Measurements from ENCODE around the gene EHBP1L1.

EHBP1L1 gene

GRCh38 chr11:65571940-65572339, 3.9 kb upstream of the EHBP1L1 start:
- peak overlapping the region; percentile 100 for H3K4me3 ChIP-seq (ENCODE audit: low read depth, low read length)
- TF ChIP-seq, protein P1, sequence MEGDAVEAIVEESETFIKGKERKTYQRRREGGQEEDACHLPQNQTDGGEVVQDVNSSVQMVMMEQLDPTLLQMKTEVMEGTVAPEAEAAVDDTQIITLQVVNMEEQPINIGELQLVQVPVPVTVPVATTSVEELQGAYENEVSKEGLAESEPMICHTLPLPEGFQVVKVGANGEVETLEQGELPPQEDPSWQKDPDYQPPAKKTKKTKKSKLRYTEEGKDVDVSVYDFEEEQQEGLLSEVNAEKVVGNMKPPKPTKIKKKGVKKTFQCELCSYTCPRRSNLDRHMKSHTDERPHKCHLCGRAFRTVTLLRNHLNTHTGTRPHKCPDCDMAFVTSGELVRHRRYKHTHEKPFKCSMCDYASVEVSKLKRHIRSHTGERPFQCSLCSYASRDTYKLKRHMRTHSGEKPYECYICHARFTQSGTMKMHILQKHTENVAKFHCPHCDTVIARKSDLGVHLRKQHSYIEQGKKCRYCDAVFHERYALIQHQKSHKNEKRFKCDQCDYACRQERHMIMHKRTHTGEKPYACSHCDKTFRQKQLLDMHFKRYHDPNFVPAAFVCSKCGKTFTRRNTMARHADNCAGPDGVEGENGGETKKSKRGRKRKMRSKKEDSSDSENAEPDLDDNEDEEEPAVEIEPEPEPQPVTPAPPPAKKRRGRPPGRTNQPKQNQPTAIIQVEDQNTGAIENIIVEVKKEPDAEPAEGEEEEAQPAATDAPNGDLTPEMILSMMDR (IDR thresholded peaks at IDR 0.05; ENCODE audit: borderline replicate concordance, insufficient read depth, low read depth, low read length) = peak; percentile 26; the same call in 1 of the 2 replicates

DNA sequence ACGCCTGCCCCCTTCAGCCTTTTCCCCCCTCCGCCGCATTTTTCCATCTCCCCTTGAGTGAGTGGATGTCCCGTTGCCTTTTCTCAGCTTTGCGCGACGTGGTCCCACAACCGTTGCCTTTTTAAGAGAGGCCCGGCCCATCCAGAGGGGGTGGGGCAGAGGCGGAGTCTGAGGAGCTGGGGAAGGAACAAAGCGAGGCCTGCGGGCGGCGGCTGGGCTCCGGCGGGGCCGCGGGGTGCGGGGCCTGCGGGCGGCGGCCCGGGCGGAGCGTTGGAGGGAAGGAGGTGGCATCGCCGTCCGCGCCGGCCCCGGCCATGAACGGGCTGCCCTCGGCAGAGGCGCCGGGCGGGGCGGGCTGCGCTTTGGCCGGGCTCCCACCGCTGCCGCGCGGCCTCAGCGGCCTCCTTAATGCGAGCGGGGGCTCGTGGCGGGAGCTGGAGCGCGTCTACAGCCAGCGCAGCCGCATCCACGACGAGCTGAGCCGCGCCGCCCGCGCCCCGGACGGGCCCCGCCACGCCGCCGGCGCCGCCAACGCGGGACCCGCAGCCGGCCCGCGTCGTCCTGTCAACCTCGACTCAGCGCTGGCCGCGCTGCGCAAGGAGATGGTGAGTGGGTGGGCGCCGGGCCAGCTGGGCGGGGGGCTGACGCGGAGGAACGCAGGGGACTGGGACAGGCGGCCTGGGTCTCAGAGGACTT, 3.3 kb upstream of the EHBP1L1 start, which contains the start of gene FAM89B:
FAM89B (plus strand) TSS at position 183 of the 696 bp plus-strand sequence; CDS start at position 315, 132 bp downstream.
- H3K4me3 ChIP-seq (ENCODE audit: low read depth, low read length) = peak within 1 kb of the TSS; percentile 100

GRCh38 chr11:65573391-65574079, 2.3 kb upstream of the EHBP1L1 start:
- TF ChIP-seq, protein P1 (IDR thresholded peaks at IDR 0.05; ENCODE audit: borderline replicate concordance, insufficient read depth, low read depth, low read length) = no peak
- H3K4me3 ChIP-seq (ENCODE audit: low read depth, low read length) = peak overlapping the region; percentile 100

More for the DNA sequence above, 3.3 kb upstream of the EHBP1L1 start, which contains the start of gene FAM89B:
- TF ChIP-seq, protein P1 (IDR thresholded peaks at IDR 0.05; ENCODE audit: borderline replicate concordance, insufficient read depth, low read depth, low read length) = no peak

- TF ChIP-seq, protein P1 (IDR thresholded peaks at IDR 0.05; ENCODE audit: borderline replicate concordance, insufficient read depth, low read depth, low read length) = peak; percentile 86
- H3K4me3 ChIP-seq (ENCODE audit: low read depth, low read length) = peak overlapping the region; percentile 81
Measured at GRCh38 chr11:65574109-65574810, 1.6 kb upstream of the EHBP1L1 start.

GRCh38 chr11:65574811-65575567, 864 bp upstream of the EHBP1L1 start:
- TF ChIP-seq, protein P1 (IDR thresholded peaks at IDR 0.05; ENCODE audit: borderline replicate concordance, insufficient read depth, low read depth, low read length) = no peak

DNA sequence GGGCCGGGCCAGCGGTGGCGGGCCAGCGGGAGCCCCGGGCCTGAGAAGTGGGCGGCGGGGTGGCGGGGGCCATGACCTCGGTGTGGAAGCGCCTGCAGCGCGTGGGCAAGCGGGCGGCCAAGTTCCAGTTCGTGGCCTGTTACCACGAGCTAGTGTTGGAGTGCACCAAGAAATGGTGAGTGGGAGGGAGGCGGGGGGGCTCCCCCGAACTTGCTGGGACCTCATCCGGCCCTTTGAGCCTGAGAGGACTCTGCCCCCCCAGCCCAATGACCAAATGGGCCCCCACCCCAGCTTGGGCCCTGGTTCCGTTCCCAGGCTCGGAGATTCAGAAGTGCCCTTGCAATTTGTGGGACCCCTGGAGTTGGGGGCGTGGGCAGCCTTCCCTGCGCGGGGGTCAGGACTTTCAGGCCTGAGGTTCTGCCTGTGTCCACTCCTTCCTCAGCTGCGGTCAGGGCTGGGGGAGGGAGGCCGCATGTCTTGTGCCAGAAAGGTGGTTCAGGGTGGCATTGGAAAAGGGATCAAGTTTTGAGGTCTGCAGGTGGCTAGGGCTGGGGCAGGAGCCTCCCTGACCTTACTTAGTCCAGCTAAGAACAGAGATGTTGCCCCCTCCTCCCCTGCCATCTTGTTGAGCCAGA, 496 bp downstream of the EHBP1L1 start:
- H3K4me3 ChIP-seq (ENCODE audit: low read depth, low read length) = peak overlapping the region; percentile 81
- TF ChIP-seq, protein P1 (IDR thresholded peaks at IDR 0.05; ENCODE audit: borderline replicate concordance, insufficient read depth, low read depth, low read length) = no peak

More at GRCh38 chr11:65574811-65575567, 864 bp upstream of the EHBP1L1 start:
- H3K4me3 ChIP-seq (ENCODE audit: low read depth, low read length) = peak overlapping the region; percentile 81
